ENCODE results near the gene KIAA1328.
A peak's percentile ranks its signal among the peaks of the same experiment; 100 is the strongest.

KIAA1328 gene

DNA sequence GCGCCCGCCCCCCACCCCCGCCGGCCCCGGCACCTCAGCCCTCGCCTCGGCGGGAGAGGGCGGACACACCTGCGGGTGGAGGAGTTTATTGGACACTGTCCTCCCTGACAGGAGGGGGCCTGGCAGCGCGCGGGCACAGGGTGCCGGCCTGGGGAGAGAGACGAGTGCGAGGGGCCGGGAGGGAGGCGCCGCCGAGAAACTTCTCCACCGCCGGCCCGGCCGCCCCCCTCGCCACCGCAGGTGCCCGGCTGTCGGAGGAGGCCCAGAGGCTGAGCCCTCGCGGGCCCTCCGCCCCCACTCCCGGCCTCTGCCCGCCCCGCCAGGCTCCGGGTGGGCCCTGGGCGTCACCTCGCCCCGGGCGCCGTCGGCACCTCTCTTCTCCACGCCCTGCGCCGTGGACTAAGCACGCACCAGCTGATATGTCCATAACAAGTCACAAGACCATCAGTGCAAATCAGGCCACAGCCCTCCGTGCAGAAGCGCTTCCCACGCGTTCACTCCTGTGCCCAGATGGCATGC lies 425.4 kb downstream of the KIAA1328 start:
- TF ChIP-seq, protein P1, sequence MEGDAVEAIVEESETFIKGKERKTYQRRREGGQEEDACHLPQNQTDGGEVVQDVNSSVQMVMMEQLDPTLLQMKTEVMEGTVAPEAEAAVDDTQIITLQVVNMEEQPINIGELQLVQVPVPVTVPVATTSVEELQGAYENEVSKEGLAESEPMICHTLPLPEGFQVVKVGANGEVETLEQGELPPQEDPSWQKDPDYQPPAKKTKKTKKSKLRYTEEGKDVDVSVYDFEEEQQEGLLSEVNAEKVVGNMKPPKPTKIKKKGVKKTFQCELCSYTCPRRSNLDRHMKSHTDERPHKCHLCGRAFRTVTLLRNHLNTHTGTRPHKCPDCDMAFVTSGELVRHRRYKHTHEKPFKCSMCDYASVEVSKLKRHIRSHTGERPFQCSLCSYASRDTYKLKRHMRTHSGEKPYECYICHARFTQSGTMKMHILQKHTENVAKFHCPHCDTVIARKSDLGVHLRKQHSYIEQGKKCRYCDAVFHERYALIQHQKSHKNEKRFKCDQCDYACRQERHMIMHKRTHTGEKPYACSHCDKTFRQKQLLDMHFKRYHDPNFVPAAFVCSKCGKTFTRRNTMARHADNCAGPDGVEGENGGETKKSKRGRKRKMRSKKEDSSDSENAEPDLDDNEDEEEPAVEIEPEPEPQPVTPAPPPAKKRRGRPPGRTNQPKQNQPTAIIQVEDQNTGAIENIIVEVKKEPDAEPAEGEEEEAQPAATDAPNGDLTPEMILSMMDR (IDR thresholded peaks at IDR 0.05; ENCODE audit: insufficient read depth, low read depth, low read length, missing control alignments): no peak
- peak overlapping the region; percentile 18 for H3K4me3 ChIP-seq (ENCODE audit: low read length)
- DNase-seq (ENCODE audit: low read depth): no peak

DNA sequence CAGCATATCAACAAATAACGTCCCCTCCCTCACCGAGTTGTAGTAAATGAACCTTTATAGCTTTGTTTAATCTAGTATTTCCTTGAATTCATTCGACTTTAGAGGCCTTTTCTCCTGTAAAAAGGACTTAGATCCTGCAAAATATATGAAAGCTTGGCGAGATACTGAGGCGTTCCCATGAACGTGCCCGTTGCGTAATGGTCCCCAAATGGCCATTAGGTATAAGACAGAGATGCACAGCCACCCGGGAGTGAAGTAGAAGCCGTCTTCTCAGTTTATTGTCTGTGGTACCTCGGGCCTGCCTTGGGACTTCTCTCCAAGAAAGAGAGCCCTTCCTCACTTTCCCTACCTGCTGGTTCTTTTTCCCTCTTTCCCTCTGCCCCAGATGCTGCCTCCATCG lies 426.0 kb downstream of the KIAA1328 start:
- no peak for DNase-seq (ENCODE audit: low read depth)
- TF ChIP-seq, protein P1 (IDR thresholded peaks at IDR 0.05; ENCODE audit: insufficient read depth, low read depth, low read length, missing control alignments): no peak
- H3K4me3 ChIP-seq (ENCODE audit: low read length): no peak overlapping the region

DNA sequence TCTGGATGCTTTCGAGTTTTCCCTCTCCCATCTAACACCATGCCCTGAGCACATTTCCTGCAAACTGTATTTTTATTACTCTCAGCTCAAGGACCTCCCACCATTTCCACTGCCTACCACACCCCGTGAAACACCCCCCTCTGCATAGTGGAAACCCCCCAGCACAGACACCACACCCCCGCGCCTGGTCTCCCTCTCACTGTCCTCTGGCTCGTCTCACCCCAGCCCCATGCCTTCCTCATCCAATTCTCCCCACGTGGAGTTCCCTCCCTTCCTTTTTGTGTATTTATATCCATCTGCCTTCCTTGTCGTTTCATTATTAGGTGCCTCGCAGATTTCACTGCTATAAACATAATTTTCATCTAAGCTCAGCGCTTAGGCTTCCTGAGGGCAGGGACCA lies 429.2 kb downstream of the KIAA1328 start:
- no peak overlapping the region for H3K4me3 ChIP-seq (ENCODE audit: low read length)
- no peak for DNase-seq (ENCODE audit: low read depth)
- TF ChIP-seq, protein P1 (IDR thresholded peaks at IDR 0.05; ENCODE audit: insufficient read depth, low read depth, low read length, missing control alignments): no peak

DNA sequence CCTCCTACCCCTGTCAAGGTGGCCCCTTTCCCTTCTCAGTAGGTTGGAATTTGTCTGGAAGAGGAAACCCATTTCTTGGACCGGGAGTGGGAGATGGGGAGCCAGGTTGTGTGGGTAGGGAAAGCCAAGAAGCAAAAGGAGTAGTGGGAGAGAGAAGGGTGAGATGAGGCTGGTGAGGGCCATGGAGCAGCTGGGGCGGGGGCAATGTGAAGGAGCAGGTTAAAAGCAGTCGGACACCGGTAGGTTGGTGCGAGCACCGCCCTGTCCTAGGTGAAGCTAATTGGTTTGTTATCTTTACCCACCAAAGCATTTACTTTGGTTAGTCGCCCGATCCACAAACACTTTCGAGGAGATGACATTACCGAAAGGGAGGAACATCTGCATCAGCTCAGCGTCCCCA lies 429.9 kb downstream of the KIAA1328 start:
- no peak overlapping the region for H3K4me3 ChIP-seq (ENCODE audit: low read length)
- no peak for DNase-seq (ENCODE audit: low read depth)
- TF ChIP-seq, protein P1 (IDR thresholded peaks at IDR 0.05; ENCODE audit: insufficient read depth, low read depth, low read length, missing control alignments): no peak

DNA sequence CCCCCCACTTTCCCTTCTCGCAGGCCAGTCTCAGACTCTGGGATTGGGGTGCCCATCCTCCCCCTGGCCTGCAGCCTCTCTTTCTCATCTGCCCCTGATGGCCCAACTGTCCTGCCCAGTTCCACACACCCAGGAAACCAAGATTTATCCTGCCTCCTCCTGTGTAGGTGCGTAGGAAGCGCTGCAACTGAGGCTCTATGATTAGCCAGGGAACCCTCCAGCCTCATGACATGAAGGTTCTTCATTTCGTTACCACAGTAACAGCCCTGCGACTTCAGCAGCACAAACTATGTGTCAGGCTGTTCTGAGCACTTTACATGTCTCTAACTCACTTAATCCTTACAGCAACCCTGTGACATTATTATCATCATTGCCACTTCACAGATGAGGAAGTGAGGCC lies 430.8 kb downstream of the KIAA1328 start:
- TF ChIP-seq, protein P1 (IDR thresholded peaks at IDR 0.05; ENCODE audit: insufficient read depth, low read depth, low read length, missing control alignments): no peak
- H3K4me3 ChIP-seq (ENCODE audit: low read length): no peak overlapping the region
- DNase-seq (ENCODE audit: low read depth): no peak

DNA sequence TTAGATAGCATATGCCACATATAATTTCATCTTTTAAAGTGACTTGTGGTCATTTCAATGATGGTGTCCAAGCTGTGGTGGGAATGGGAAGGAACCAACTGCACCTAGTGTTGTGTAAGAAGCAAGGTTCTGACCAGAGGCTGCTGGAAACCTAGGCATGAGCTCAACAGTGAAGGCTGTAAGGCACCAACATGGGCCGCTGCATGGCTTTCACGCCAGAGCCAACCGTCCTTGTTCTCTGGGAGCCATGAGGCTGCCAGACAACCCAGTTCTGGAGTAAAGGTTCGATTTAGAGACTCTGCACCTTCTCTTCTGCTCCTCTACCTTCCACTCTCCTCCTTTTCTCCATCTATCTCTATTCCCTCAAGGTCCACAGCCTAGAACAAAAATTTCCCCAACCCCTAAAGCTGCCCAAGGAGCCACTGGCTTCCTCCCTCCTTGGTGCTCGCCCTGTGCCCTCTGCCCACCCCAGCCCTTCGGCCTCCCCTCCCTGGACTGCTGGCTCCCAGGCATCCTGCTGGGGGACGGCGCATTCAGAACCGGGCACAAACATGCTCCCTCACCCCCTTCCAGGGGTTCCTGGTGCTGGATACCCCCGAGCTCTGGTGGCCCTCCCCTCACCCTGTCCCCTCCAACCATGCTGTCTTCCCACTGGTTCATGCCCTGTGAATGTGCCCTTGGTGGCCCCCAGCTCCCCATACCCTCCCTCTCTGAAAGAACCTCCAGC lies 431.6 kb downstream of the KIAA1328 start:
- DNase-seq (ENCODE audit: low read depth): no peak
- H3K4me3 ChIP-seq (ENCODE audit: low read length): no peak overlapping the region
- TF ChIP-seq, protein P1 (IDR thresholded peaks at IDR 0.05; ENCODE audit: insufficient read depth, low read depth, low read length, missing control alignments): no peak
